Measurements from ENCODE around the gene KCNJ11. TPM values are rescaled to one million over a fixed set of nuclear protein-coding genes. Genes with fewer than 3 reads are reported as not detected.

The KCNJ11 gene
- total and polyA plus RNA-seq, 2 of the 4 experiments (the other 2 are of a cell fraction) = not detected

GRCh38 chr11:17412488-17413180 is 24.2 kb upstream of the KCNJ11 start:
- CTCF ChIA-PET = no interaction called here
- Histone ChIP-seq H2AK5ac (ENCODE audit: low read depth, low read length) (no peak overlapping the region), H2BK120ac (ENCODE audit: low read depth, low read length) (no peak overlapping the region), H3K56ac (ENCODE audit: extremely low read depth, insufficient read depth, low read length) (no peak overlapping the region), H4K5ac (ENCODE audit: low read depth, low read length) (no peak overlapping the region), H3K79me1 (ENCODE audit: low read depth in 1 of 2, low read length in 2 of 2) (no peaks in the 10 kb centered on the region), H4K20me1 (ENCODE audit: insufficient read depth, low read length) (no peaks in the 10 kb centered on the region), H3K14ac (replicated peaks; ENCODE audit: low read depth, low read length) (no peak overlapping the region), H3K4me1 (ENCODE audit: control insufficient read depth, insufficient read depth, low read length) (no peaks in the 10 kb centered on the region), H2AK9ac (replicated peaks; ENCODE audit: low read depth, low read length, poor library complexity) (peak overlapping the region; percentile 37), H2BK20ac (ENCODE audit: low read depth, low read length) (no peak overlapping the region), H3K4ac (ENCODE audit: low read depth, low read length) (no peak overlapping the region), H2AFZ (replicated peaks; ENCODE audit: low read length, poor library complexity) (peak overlapping the region; percentile 17), H3K4me3 (ENCODE audit: insufficient read depth, low read depth, low read length) (no peak overlapping the region), H2BK15ac (ENCODE audit: low read depth, low read length) (no peak overlapping the region), H3K36me3 (ENCODE audit: control insufficient read depth, insufficient read depth, low read length) (no peaks in the 10 kb centered on the region), H3K27me3 (ENCODE audit: control insufficient read depth, insufficient read depth, low read length) (peaks cover 9% of the 10 kb centered on the region), H3K27ac (ENCODE audit: insufficient read depth, low read length) (no peak overlapping the region), H4K91ac (ENCODE audit: insufficient read depth, low read depth, low read length) (no peak overlapping the region), H3K23ac (ENCODE audit: low read depth, low read length) (no peak overlapping the region), H3K4me2 (ENCODE audit: low read depth, low read length) (no peak overlapping the region), H3K18ac (ENCODE audit: low read depth, low read length) (no peak overlapping the region), H3K9me1 (ENCODE audit: insufficient read depth, low read length) (no peaks in the 10 kb centered on the region), H4K8ac (ENCODE audit: low read depth in 2 of 2, low read length in 2 of 2) (no peak overlapping the region), H3K9ac (ENCODE audit: low read depth, low read length) (no peak overlapping the region), H2BK5ac (ENCODE audit: low read depth, low read length, poor library complexity, severe bottlenecking) (no peak overlapping the region), H3K9me3 (ENCODE audit: control insufficient read depth, insufficient read depth, low read length) (0 out of 2 replicates have a peak, but pooled peaks cover 2% of the 10 kb centered on the region)
- dilution Hi-C loops (cut with HindIII; ENCODE audit: low sequenced_read_pairs, unreplicated experiment) (no loop called here), intact Hi-C loops (cut with micrococcal nuclease) (no loop called here), in situ Hi-C loops (cut with MboI; ENCODE audit: low sequenced_read_pairs) (no loop called here)
- no peak for ATAC-seq (ENCODE audit: low read depth)
- no peak for TF ChIP-seq FOS (IDR thresholded peaks at IDR 0.05; ENCODE audit: low read depth, low read length)
- no peak for TF ChIP-seq MAFK (IDR thresholded peaks at IDR 0.05; ENCODE audit: low read depth, low read length)
- no peak for TF ChIP-seq RCOR1 (IDR thresholded peaks at IDR 0.05; ENCODE audit: insufficient replicate concordance, low read length)
- TF ChIP-seq CHD1 (IDR thresholded peaks at IDR 0.05; ENCODE audit: low read depth, low read length) = no peak
- TF ChIP-seq MXI1 (IDR thresholded peaks at IDR 0.05; ENCODE audit: borderline replicate concordance, low read depth, low read length) = no peak
- no peak for TF ChIP-seq ELK1 (IDR thresholded peaks at IDR 0.05; ENCODE audit: borderline replicate concordance, low read depth, low read length)
- no peak for TF ChIP-seq NFE2L2 (IDR thresholded peaks at IDR 0.05; ENCODE audit: low read depth, low read length)
- no peak for TF ChIP-seq SMC3 (IDR thresholded peaks at IDR 0.05; ENCODE audit: low read depth, low read length)
- no peak for TF ChIP-seq CTCF (conservative IDR thresholded peaks at IDR 0.05; ENCODE audit: low read depth, low read length)
- no peak for TF ChIP-seq CEBPB (IDR thresholded peaks at IDR 0.05; ENCODE audit: low read depth, low read length)
- TF ChIP-seq RAD21 (IDR thresholded peaks at IDR 0.05; ENCODE audit: low read length) = no peak
- TF ChIP-seq USF2 (IDR thresholded peaks at IDR 0.05; ENCODE audit: low read depth, low read length) = no peak
- TF ChIP-seq POLR2A (IDR thresholded peaks at IDR 0.05; ENCODE audit: low read depth, low read length) = no peak
- TF ChIP-seq MAZ (IDR thresholded peaks at IDR 0.05; ENCODE audit: borderline replicate concordance, low read depth, low read length) = no peak
- DNase-seq = no peak
- POLR2A ChIA-PET (ENCODE audit: unreplicated experiment) = no interaction called here
- no TSS peak for BruUV-seq (replicated peaks)
- WGBS, 2 experiments (ENCODE audit: extremely low coverage in 2 of 2, insufficient read length in 1 of 2) = 43% methylated on average over 5 of the region's 9 CpGs; no CpG with 5 or more reads in 1 of the 2 experiments
